ENCODE data around the gene HRH4.

Gene HRH4

GRCh38 chr18:24460388-24460787 lies at the start of gene HRH4:
TSS of gene HRH4 (plus strand) at chr18:24460637. CDS start at chr18:24460729, 92 bp downstream.
- no peak for DNase-seq

DNA sequence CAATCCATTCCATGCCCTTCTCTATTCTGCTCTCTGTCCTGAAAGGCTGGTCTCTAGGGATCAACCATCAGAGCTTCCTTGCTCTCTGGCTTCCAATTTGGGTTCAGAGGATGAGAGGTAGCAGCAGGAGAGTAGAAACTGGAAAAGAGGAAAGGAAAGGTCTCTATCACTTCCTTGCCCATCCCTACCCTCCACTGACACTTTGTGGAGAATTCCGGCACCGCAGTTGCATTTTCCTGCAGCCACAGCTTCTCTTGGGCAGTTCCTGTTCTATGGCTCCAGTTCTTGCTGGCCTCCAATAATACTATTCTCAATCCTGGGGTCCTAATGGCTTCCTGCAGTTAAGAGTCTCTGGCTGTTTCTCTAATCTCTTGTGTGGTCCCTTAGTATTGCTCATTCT lies 47.3 kb upstream of the HRH4 start:
- DNase-seq, result no peak

- no peak for DNase-seq
Observed at GRCh38 chr18:24414349-24415003, 46.0 kb upstream of the HRH4 start.

- DNase-seq, result no peak
Observed at GRCh38 chr18:24417480-24417879, 43.0 kb upstream of the HRH4 start.

DNA sequence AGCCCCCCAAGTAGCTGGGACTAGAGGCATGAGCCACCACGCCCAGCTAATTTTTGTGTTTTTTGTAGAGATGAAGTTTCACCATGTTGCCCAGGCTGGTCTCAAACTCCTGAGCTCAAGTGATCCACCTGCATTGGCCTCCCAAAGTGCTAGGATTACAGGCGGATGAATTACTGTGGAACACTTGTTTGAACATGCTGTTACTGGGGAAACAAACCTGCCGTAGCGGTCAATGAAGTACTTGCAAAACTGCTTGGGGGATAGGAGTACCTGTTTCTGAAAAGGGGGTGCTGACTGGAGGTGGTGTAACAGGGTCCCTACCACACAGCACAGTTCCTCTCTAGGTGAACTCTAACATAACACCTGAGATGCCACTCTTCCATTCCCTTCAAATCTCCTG lies 39.9 kb upstream of the HRH4 start:
- DNase-seq, result no peak

- DNase-seq, result no peak
Observed at GRCh38 chr18:24421831-24422230, 38.6 kb upstream of the HRH4 start.

GRCh38 chr18:24426073-24426397 lies 34.4 kb upstream of the HRH4 start:
- DNase-seq, result no peak

DNA sequence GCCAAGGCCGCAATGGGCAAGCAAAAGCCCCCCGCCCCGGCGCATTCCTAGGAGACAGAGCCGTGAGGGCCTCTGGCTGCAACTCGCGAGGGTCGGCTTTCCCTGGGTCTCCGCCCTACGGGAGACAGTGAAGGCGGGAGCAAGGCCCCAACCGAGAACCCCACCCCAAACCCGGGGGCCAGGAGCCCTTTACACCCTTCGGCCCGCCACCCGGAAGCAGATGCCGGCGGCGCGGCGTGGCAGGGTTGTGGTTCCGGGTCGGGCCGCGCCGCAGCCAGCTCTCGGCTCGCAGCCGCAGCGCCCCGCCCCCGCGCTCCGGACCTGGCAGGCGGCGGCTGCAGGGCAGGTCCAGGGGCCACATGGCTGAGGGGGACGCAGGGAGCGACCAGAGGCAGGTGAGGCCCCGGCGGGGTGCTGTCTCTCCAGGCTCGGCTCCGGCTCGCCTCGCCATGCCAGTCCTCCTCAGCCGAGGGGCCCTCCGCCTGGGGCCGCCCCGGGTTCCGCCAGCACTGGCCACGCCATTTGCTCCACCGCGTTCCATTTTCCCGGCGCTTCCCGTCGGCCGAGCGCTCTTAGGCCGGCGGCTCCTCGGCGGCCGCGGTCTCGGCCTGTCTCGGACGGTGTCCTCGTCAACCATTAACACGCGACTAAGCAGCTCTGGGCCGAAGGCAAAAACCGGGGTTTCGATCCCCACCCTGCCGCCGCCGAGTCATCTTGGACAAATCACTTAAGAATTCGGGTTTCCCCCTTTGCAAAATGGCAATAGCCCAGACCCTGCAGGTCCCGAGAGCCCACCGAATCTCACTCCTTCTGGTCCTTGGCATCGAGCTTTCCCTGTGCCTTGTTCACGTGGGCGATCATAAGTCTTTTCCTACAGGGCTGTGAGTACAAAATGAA lies 33.8 kb upstream of the HRH4 start, which contains the start of gene IMPACT:
IMPACT (plus strand) TSS at position 273 of the 897 bp plus-strand sequence; CDS start at position 360, 87 bp downstream.
- DNase-seq, result peak; percentile 33

GRCh38 chr18:24427484-24427883 lies 33.0 kb upstream of the HRH4 start:
- no peak for DNase-seq

DNA sequence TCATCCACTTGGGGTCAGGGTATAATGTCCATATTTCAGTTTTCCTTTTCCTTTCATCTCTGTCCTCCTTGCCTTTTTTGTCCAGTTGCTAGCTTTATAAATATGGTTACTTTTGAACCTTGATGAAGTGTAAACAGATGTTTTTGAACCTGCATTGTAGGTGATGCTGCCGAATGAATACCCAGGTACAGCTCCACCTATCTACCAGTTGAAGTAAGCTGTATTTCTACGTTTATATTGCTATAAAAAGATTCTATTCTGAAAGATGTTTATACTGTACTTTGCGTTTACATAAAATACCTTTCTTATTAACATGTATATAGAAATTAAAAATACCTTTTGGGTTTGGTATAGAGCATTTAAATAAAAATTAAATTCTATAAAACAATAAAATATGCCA lies 31.7 kb upstream of the HRH4 start:
- DNase-seq, result no peak

DNA sequence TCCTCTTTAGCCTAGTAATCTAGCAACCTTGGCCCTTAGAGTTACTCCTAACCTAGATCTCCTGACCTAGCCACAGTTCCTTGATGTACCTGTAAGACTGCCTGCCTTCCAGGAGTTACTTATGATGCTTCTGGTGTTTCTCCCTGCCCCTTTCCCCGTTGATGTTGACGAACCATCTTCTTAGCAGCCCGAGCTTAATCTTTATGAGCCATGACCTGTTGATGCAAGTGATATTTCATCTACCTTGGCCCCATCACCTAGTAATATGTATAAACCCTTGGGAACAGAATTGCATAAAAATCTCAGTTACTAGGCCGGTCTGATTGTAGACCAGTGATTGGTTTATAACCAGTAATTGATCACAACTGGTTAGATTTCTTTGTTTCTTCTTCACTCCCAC lies 31.2 kb upstream of the HRH4 start:
- DNase-seq, result no peak

- DNase-seq, result no peak
Observed at GRCh38 chr18:24432618-24433017, 27.8 kb upstream of the HRH4 start.

DNA sequence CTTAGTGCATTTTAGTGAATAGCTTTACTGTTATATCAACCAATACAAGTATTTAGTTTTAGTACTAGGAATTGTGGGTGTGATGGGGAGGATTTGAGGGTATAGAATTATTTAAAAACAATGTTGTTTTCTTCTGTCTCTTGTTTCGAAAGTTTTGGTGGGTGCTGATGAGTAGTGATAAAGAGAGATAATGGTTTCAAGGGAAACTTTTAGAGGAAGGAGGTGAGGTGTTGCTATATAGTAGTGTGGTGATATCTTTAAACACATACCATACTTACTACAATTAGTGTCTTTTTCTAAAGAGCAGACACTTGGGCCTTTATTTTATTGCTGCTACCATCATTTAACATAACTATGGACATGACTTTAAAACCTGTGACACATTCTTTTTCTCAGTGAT lies 23.5 kb upstream of the HRH4 start:
- DNase-seq, result no peak

DNA sequence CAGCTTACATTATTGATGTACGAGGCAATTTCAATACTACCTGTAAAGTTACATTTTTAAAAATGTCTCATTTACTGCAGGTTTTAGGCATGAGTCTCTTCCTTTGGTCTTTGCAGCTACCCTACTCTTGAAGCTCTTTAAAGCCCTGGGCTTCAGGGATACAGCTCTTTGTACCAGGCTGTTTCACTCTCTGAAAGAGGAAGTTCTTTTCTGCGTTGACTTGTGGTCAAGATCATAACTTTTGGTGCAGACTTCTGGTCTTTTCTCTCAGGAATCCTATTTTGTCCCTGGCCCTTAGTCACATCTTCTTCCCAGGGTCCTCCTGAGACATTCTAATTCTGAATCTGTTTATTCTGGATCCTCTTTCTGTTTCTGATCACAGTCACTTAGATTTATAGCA lies 16.6 kb upstream of the HRH4 start:
- no peak for DNase-seq

- no peak for DNase-seq
Observed at GRCh38 chr18:24446453-24446852, 14.0 kb upstream of the HRH4 start.

DNA sequence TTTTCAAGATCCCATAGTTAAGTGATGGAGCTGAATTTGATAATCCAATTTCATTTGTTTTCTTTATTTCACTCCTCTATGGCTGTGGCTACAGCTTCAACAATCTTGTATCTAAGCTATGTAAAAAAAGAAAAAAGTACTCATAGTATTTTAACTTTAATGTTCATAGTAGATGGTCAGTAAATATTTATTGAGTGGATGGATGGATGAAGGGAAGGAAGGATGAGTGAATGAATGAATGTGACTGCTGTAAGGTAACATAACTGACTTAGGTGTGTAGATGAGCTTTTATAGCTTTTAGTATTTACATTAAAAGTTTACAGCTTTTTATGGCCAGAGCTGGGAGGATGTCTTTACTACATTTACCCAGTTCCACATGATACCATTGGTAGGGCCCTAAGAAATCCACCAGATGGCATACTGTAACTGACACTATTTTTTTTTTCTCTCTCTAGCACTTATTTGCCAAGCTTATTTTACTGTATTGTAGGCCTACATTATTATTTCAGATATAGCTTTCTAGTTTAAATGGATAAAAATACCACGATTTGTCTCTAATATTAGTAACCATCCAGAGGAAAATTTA lies 13.4 kb upstream of the HRH4 start:
- DNase-seq, result no peak

DNA sequence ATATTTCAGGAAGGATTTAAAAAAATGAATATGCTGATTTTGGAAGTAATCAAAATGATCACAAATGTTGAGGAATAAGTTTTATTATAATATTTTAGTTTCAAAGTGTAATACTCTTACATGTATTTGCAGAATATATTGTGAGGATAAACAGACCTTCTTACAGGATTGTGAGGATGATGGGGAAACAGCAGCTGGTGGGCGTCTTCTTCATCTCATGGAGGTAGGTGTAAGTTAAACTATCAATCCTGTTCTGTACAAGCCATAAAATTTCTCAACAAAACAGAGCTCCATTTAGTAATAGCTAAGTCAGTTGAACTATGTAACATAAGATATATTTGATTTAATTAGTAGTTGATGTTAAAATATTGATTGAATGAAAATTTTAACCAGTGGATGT lies 12.5 kb upstream of the HRH4 start:
- no peak for DNase-seq

DNA sequence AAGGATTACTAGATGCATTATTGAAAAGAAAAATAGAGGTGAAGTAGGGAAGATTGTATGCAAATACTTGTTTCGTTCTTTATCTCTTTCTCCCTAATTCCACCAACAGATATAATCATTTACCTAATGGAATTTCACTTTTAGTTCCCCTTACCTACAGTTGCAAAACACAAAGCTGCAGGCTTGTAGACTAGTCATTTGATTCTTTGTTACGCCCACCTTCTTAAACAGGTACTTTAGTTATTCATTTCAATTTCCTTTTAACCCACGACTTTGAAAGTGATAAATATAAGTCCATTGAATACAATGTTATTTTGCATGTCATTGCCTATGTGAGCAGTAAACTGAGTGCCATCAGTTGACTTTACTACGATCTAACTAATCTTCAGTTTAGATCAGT lies 3.9 kb upstream of the HRH4 start:
- DNase-seq, result no peak

GRCh38 chr18:24459772-24460171 lies 665 bp upstream of the HRH4 start:
- no peak for DNase-seq

DNA sequence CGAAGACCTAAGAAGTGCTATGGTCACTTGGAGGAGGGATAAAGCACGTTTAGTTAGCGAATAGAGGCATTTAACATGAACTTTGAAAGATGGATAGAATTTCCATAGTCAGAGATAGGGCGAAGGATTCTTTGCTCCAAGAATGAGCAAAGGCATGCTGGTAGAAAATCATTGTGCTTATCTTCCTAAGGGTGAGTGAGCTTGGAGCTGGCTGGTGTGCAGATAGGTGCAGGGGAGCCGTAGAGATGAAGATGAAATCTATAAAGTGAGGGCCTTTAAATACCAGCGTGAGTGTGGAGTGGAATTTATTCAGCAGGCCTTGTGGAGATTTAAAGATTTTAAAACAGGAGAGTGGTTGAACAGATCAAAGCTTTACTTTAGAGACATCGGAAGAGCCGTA lies 1.6 kb downstream of the HRH4 start:
- no peak for DNase-seq

DNA sequence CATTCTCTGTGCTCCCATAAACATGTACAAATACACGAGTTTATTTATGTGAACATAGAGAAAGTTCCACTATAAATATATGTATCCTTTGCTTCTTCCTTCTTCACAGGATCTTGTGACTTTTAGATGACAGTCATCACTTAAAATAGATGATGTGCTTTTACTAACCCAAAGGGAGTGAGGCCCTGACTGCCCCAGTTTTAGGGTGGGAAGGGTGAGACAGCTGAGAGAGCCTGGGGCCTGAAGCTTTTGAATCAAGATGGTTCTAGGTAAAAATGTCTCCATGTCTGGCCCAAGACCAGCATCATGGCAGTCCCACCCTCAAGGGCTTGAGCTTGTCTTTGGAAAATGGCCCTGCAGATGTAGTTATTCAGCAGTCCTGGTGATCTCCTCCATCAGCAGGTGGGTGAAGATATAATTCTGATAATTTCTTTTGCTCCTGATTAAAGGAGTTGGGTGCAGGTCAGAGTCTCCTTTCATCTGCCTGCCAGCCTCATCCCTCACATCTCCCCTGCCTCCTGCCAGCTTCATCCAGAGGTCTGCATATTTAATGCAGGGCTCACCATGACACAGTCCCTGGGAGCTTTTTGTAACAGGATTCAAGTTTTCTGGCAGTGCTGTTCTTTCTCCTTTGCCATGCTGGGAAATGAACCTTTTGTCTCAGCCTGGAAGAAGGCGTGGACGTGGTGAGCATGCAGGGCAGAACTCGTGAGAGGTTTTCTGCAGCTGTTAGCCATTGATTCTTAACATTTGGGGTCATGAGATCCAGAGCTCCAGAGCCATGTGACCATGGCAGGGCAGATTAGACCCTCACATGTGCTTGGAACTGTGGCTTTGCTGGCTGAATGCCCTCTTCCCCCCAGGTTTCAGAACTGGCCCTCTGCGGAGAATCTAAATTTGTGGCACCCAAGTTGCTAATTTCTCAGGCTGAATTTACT lies 2.7 kb downstream of the HRH4 start:
- no peak for DNase-seq

GRCh38 chr18:24465486-24465885 lies 5.0 kb downstream of the HRH4 start:
- DNase-seq, result no peak

DNA sequence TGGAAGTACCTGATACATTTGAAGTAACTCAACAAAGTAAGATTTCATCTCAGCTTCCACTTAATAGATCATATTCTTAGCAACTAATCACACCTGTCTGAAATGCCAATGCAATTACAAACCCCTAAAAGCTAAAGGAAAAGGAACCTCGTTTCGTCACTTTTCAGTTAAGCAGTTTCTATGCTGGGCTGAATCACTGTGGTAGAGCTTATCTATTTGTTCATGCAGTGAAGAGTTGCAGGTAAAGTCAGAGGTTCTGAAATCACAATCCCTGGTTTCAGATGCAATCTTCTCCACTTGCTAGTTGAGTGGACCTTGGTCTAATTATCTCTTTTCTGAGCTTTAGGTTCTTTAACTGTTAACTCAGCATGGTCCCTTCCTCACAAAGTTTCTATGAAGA lies 6.3 kb downstream of the HRH4 start:
- no peak for DNase-seq
